Bronchus fibroblast of lung (primary cell): ENCODE measurements around the gene SARDH. TPM values are rescaled to one million over a fixed set of nuclear protein-coding genes. Genes with fewer than 3 reads are reported as not detected.

ENCODE experiments used
- total RNA-seq: library from RNA; depleted of rRNA; stranded (reverse); fragments of >200 nt; gene quantifications from 2 replicates; pipeline ENCODE4 v1.2.3, GENCODE V29; 2015

The SARDH gene
- total RNA-seq = 6.2 and 6.7 TPM in 2 replicates

DNA sequence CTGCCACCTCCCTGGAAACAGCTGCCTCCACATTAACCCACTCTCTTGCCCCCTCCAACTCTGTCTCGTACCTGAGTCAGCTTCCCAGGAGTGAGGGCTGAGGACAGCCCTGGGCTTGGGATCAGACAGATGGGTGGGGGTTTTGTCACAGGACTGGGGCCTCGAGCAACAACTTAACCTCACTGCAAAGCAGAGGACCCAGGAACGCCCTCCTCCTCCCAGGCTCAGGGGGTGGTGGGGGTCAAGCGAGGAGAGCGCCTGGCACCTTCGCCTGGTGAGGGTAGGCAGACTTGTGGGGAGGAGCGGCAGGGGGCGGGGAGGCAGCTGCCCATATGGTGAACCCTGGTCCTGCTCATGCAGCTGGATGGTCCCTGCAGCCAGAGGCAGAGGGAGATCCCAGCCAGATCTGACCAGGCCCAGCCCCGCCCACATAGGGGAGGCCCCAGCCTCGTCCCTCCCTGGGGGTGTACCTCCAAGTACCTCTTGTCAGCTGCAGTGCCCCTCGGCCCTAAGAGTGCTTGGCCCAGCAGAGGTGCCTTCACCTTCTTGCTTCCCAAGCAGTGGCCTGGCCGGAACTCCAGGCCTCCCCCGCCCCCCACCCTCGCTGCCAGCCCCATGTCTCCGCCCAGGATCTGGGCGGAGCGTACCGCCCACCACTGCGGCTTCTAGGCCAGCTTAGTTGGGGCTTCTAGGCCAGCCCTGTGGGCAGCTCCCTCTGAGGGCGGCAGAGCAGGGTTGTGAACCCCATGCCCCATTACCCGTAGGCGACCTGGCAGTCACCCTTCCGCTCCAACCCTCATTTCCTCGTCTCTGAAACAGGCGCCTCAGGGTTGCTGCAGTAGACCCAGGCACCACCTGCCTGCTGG lies at the start of gene SARDH:
Gene SARDH, minus strand, starts transcription at position 579 of the 866 bp plus-strand sequence. CDS start 4,179 bp downstream, outside the sequence.

DNA sequence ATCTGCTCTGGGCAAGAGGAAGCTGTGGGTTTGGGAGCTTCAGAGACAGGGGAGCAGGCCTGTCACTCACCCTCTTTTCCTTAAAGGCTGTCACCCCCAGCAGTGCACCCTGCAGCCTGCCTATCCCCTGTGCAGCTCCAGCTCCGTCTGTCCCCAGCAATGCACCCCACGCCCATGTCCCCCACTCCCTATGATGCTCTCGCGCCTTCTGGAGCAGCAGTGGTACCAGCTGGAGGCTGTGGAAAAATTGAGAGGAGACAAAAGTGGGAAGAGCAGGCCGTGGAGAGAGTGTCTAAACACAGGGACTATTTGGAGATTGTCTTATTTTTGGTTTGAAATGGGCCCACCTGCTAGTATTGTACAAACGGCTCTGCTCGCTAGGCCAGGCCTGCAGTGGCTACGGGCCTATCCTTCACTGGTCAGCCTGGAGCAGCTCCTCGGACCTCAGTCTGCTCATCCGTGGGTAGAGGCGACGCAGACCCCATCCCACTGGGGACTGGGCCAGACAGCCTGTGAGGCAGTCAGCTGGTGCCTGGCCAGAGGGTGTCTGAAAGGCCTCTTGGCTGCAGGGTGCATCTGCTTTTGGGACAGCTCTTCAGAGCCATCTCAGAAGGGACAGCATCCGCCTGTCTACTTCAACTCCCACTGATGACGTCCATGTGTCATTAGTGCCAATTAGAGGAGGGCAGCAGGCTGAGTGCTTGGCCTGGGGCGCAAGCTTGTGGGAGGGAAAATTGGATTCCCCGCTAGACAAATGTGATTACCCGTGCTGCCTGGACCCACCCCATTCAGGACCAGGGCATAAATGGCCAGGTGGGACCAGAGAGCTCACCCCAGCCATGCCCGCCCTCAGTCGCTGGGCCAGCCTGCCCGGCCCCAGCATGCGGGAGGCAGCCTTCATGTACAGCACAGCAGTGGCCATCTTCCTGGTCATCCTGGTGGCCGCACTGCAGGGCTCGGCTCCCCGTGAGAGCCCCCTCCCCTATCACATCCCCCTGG lies 102.3 kb downstream of the SARDH start, which contains the start of gene DBH:
Gene DBH, plus strand, starts transcription at position 831 of the 999 bp plus-strand sequence. Its CDS starts 9 bp downstream, at position 840.

Other genes starting within 250 kb of the SARDH start
- gene MYMK, start 213.4 kb downstream of the SARDH start, total RNA-seq = not detected in 2 replicates
- not detected in 2 replicates for gene ADAMTSL2, start 203.6 kb downstream of the SARDH start, total RNA-seq
- not detected in 2 replicates for gene FAM163B, start 129.0 kb downstream of the SARDH start, total RNA-seq
- gene DBH, start 102.0 kb downstream of the SARDH start, total RNA-seq = not detected in 2 replicates